Heart right ventricle (tissue), 16 donors: ENCODE measurements around the gene CCDC138. TPM values are rescaled to one million over a fixed set of nuclear protein-coding genes. Genes with fewer than 3 reads are reported as not detected.

Experiments used
- ATAC-seq, 8 donors: fragments of 200-7000 bp; cut with Tn5 transposase; one replicate each; pipeline ENCODE4 v1.9.1; 2020; ENCODE audit warnings: mild to moderate bottlenecking in 8 of 8, moderate library complexity in 8 of 8, moderate number of reproducible peaks in 1 of 8
- DNase-seq, 2 donors: peaks; one replicate each; pipeline ENCODE4 v3.0.0-alpha.2; 2020
- H3K27ac ChIP-seq, 10 donors: fragments of 200-600 bp; sonication (generic) in 2 of 10; one replicate each; pipeline versions ENCODE4 v1.5.0 to v1.8.0; 2020 to 2022; ENCODE audit warnings: mild to moderate bottlenecking in 3 of 10
- H3K27me3 ChIP-seq, 7 donors: fragments of 200-600 bp; one replicate each; pipeline ENCODE4 v1.8.0; 2021 to 2022; ENCODE audit warnings: mild to moderate bottlenecking in 2 of 7
- H3K36me3 ChIP-seq, 9 donors: fragments of 200-600 bp; sonication (generic) in 1 of 9; one replicate each; pipeline versions ENCODE4 v1.5.0 to v1.8.0; 2020 to 2022; ENCODE audit warnings: mild to moderate bottlenecking in 2 of 9
- H3K4me1 ChIP-seq, 9 donors: fragments of 200-600 bp; sonication (generic) in 1 of 9; one replicate each; pipeline versions ENCODE4 v1.5.0 to v1.8.0; 2020 to 2022; ENCODE audit warnings: mild to moderate bottlenecking in 4 of 9
- H3K4me3 ChIP-seq, 10 donors: fragments of 200-600 bp; sonication (generic) in 2 of 10; one replicate each; pipeline versions ENCODE4 v1.5.0 to v1.8.0; 2020 to 2022; ENCODE audit warnings: mild to moderate bottlenecking in 7 of 10, moderate library complexity in 2 of 10
- H3K9me3 ChIP-seq, 11 donors: fragments of 200-600 bp in 10 of 11; sonication (generic) in 2 of 11; one replicate each; pipeline versions ENCODE4 v1.5.0 to v1.8.0; 2013 to 2022; ENCODE audit warnings: mild to moderate bottlenecking in 2 of 11, control low read depth in 1 of 11, moderate library complexity in 1 of 11
- CTCF ChIP-seq, 9 donors: fragments of 200-600 bp; sonication (generic) in 2 of 9; IDR thresholded peaks; one replicate each; pipeline versions ENCODE4 v1.5.0 to v1.8.0; 2021 to 2022; ENCODE audit warnings: antibody characterized with exemption in 9 of 9, mild to moderate bottlenecking in 5 of 9, moderate library complexity in 1 of 9
- WGBS, 2 donors: extraction: QIAGEN DNeasy Blood & Tissue Kit; methylation state at CpG; one replicate each; pipeline ENCODE4 v1.1.7; 2013; ENCODE audit warnings: inconsistent platforms in 1 of 2; 5-methylcytosine and 5-hydroxymethylcytosine counted together
- intact Hi-C, 10 donors: fragments of 100-400 bp; cut with DNase I; formaldehyde crosslinking; loops; one replicate each; pipeline versions ENCODE4 v1.11.1 to v1.14.2; 2022
- polyA plus RNA-seq, 2 donors: library from polyadenylated mRNA; stranded (reverse); fragments of 200-250 nt; gene quantifications; one replicate each; pipeline ENCODE4 v1.2.3, GENCODE V29; 2013
- total RNA-seq, 10 donors: library from RNA; stranded (reverse); fragmentation: NEBNext Ultra II Directional in 3 of 10; extraction: Animal tissue kit (Norgen Biotek cat#: 25700) in 3 of 10; gene quantifications; one replicate each; pipeline versions ENCODE4 v1.2.1 to v1.2.4, GENCODE V29; 2021 to 2023
- donor health status: Arrhythmogenic right ventricular cardiomyopathy.
- donor health status: ischemic (EF 13 %, LVEDD 7.1; RV severe dilation, severe dysfunction).
- donor health status: healthy with polysubstance abuse.
- donor health status: DM: no; HTN: yes; CAD: no.
- donor health status: DM: no; HTN: no; CAD: no.
- donor health status: ischemic (EF 25% LVEDD 6.9; RV normal size, moderate dysfunction).
- donor health status: ischemic (EF 25% LVEDD 5.7; RV mildly dilated, moderate dysfunction).
- donor health status: healthy.
- donor health status: DM: yes; HTN: yes; CAD: no.
- donor health status: Ischemic cardiomyopathy.
- donor health status: ischemic (EF 35%, LVEDD 5.7; RV mildly dilated, moderate dysfunction).
- donor health status: nonischemic (EF 11% LVEDD 7.7; RV severe dilation, severe dysfunction).
- donor health status: DM: yes; HTN: yes; CAD: no.
- donor health status: PGD.
- donor health status: ischemic (EF 29% LVEDD 5.4; RV normal size, mild dysfunction).
- donor health status: nonischemic (EF 23%, LVEDD 6.1; RV moderate dilation, normal function).

The CCDC138 gene
- total and polyA plus RNA-seq, 12 donors, result 0.44 to 1.8 (median 0.99) TPM

DNA sequence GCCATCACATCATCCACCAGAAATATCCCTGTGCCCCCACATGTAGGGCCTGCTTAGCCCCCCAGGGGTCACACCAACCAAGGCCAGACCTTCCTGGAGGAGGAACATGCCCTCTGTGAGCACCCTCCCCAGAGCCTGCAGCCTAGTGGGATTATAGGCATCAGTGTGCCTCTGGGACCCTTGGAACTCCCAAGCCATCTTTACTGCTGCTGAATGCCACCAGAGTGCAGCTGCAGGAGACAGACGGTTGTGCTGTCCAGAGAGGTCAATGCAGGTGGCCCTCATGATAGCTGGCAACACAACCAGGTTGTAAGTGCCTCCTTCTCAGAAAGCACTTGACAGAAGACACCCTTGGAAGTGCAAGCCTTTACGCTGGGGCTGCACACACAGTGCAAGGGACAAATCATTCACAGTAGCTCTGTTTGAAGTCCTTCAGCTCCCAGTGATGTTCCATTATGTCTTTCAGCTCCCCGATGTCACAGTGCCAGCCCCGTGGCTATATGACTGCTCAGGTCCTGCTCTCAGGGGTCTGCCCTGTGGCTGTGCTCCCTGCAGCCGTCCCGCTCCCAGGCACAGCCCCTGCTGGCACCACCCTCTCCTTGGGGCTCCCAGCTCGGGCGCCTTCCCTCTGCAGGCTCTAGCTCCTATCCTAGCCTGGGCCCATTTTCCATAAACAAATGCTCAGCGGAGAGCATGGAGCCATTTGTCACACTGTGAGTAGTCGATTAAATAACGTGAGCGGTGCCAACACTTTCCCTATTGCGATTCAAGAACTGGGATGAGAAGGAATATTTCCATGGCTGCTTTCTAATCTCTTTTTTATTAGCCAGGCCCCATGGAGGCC, 137.4 kb downstream of the CCDC138 start:
- 82 to 86% methylated on average over 13 of the region's 13 CpGs for WGBS, 2 donors
- H3K27me3 ChIP-seq, result peaks cover 0 to 4% (median 0%) of the 10 kb centered on the region in 7 donors
- ATAC-seq, result no peak
- H3K4me1 ChIP-seq, result peaks cover 0 to 5% (median 0%) of the 10 kb centered on the region in 9 donors
- DNase-seq, result no peak
- H3K27ac ChIP-seq, result no peak overlapping the region
- H3K4me3 ChIP-seq, result no peak overlapping the region
- H3K36me3 ChIP-seq, result no peaks in the 10 kb centered on the region
- H3K9me3 ChIP-seq, result no peaks in the 10 kb centered on the region
- no peak for TF ChIP-seq CTCF (IDR thresholded peaks at IDR 0.05)
- intact Hi-C loops, result loop anchor here in 1 of 10 donors (10.0 kb wide), 1 partner anchor 581 kb away; no protein-coding TSS in a partner anchor

DNA sequence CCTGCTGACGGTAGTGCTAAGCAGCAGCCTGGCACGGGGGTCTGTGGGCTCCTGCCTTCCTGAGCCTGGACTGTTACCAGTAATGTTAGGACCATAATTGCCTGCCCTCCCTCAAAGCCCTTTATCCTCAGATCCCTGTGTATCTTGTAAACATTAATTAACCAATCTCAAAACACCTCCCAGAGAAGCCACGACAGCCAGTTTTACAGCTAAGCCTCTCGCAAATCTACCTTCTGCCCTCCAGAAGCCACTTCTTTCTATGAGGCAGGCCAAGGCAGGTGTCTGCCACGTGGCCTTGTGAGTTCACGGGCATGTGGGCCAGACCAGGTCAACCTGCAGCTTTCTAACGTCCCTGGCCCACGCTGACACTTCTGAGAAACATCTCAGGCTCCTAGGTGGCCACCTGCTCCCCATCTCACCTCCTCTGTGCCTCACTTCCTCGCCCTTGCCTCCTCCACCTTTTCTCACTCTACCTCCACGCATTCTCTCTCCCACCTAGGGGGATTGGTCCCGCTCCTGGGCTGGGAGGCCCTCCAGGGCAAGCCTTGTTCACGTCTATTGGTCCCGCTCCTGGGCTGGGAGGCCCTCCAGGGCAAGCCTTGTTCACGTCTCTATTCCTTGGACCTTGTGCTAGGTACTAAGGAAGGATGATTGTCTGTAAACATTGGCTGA, 138.1 kb downstream of the CCDC138 start:
- intact Hi-C loops, result loop anchor here in 5 of 10 donors (5.0 to 10.0 kb wide), 2 partner anchors 63 to 580 kb away; partner anchors contain the start of gene EDAR (in 4 of the 5)
- Histone ChIP-seq H3K27me3 (peaks cover 0 to 5% (median 0%) of the 10 kb centered on the region in 7 donors), H3K4me3 (no peak overlapping the region), H3K9me3 (no peaks in the 10 kb centered on the region), H3K27ac (no peak overlapping the region), H3K36me3 (no peaks in the 10 kb centered on the region), H3K4me1 (peaks cover 0 to 5% (median 0%) of the 10 kb centered on the region in 9 donors)
- 86 to 87% methylated on average over 14 of the region's 14 CpGs for WGBS, 2 donors
- DNase-seq (no peak), ATAC-seq (no peak)
- TF ChIP-seq CTCF (IDR thresholded peaks at IDR 0.05), result no peak

- no peak for ATAC-seq
- DNase-seq, result no peak
- H3K27ac ChIP-seq, result no peak overlapping the region
- 91 to 92% methylated on average over 6 of the region's 6 CpGs for WGBS, 2 donors
- H3K4me3 ChIP-seq, result no peak overlapping the region
- no peak for TF ChIP-seq CTCF (IDR thresholded peaks at IDR 0.05)
- intact Hi-C loops, result loop anchor here in 5 of 10 donors (5.0 to 10.0 kb wide), 2 partner anchors 62 to 580 kb away; partner anchors contain the start of gene EDAR (in 4 of the 5)
- H3K9me3 ChIP-seq, result no peaks in the 10 kb centered on the region
- H3K4me1 ChIP-seq, result peaks cover 0 to 5% (median 0%) of the 10 kb centered on the region in 9 donors
- H3K27me3 ChIP-seq, result peaks cover 0 to 11% (median 0%) of the 10 kb centered on the region in 7 donors
- no peaks in the 10 kb centered on the region for H3K36me3 ChIP-seq
These were observed 138.7 kb downstream of the CCDC138 start for GRCh38 chr2:108925286-108925685.

- ATAC-seq (peak in 3 of 8 donors; percentile 35 to 41 (median 39)), DNase-seq (no peak)
- no peaks in the 10 kb centered on the region for H3K9me3 ChIP-seq
- TF ChIP-seq CTCF (IDR thresholded peaks at IDR 0.05), result no peak
- peaks cover 0 to 13% (median 0%) of the 10 kb centered on the region in 7 donors for H3K27me3 ChIP-seq
- intact Hi-C loops, result loop anchor here in 5 of 10 donors (5.0 to 10.0 kb wide), 2 partner anchors 62 to 579 kb away; partner anchors contain the start of gene EDAR (in 4 of the 5)
- no peaks in the 10 kb centered on the region for H3K36me3 ChIP-seq
- H3K27ac ChIP-seq, result no peak overlapping the region
- peaks cover 0 to 5% (median 0%) of the 10 kb centered on the region in 9 donors for H3K4me1 ChIP-seq
- no peak overlapping the region for H3K4me3 ChIP-seq
- 66 to 67% methylated on average over 8 of the region's 8 CpGs for WGBS, 2 donors
These were observed 139.2 kb downstream of the CCDC138 start for GRCh38 chr2:108925735-108926134.
